Fibroblast of lung (primary cell): ENCODE data around the gene TACC2. TPM values are rescaled to one million over a fixed set of nuclear protein-coding genes. Genes with fewer than 3 reads are reported as not detected.

Experiments used
- DNase-seq, 2 donors: peaks; one replicate each; pipeline versions ENCODE4 v3.0.0 to v3.0.0-alpha.2; 2010; ENCODE audit warnings: low read depth in 2 of 2
- H2AFZ ChIP-seq: 2 replicates; pipeline ENCODE4 v1.5.1; 2012; ENCODE audit warnings: low read length, control low read depth, inconsistent platforms
- H3K27ac ChIP-seq: 2 replicates; pipeline ENCODE4 v1.5.1; 2011; ENCODE audit warnings: low read length, control low read depth; ENCODE audit not compliant: insufficient read depth
- H3K27me3 ChIP-seq: 2 replicates; pipeline ENCODE4 v1.5.1; 2011; ENCODE audit warnings: mild to moderate bottlenecking, low read length; ENCODE audit not compliant: control insufficient read depth, insufficient read depth
- H3K36me3 ChIP-seq: 2 replicates; pipeline ENCODE4 v1.5.1; 2011; ENCODE audit warnings: low read length; ENCODE audit not compliant: control insufficient read depth, insufficient read depth
- H3K4me1 ChIP-seq: 2 replicates; pipeline ENCODE4 v1.5.1; 2011; ENCODE audit warnings: low read length; ENCODE audit not compliant: control insufficient read depth, insufficient read depth; ENCODE audit errors: extremely low read depth
- H3K4me2 ChIP-seq: 2 replicates; pipeline ENCODE4 v1.5.1; 2011; ENCODE audit warnings: low read length, control low read depth; ENCODE audit not compliant: insufficient read depth; ENCODE audit errors: extremely low read depth
- H3K4me3 ChIP-seq, 4 experiments: fragments of 200-600 bp in 1 of 4; sonication (generic) in 1 of 4; replicated peaks in 1 of 4; 2 replicates each; pipeline ENCODE4 v1.5.1; 2011 to 2016; ENCODE audit warnings: low read length in 4 of 4, low read depth in 3 of 4, mild to moderate bottlenecking in 3 of 4, control low read depth in 2 of 4, inconsistent platforms in 1 of 4, mixed read lengths in 1 of 4; ENCODE audit not compliant: insufficient read depth in 1 of 4; ENCODE audit errors: control extremely low read depth in 1 of 4
- H3K79me2 ChIP-seq: 2 replicates; pipeline ENCODE4 v1.5.1; 2012; ENCODE audit warnings: mild to moderate bottlenecking, low read length, inconsistent platforms; ENCODE audit not compliant: control insufficient read depth, insufficient read depth
- H3K9ac ChIP-seq: 2 replicates; pipeline ENCODE4 v1.5.1; 2011; ENCODE audit warnings: mild to moderate bottlenecking, low read length, control low read depth; ENCODE audit not compliant: insufficient read depth
- H3K9me3 ChIP-seq: 2 replicates; pipeline ENCODE4 v1.5.1; 2012; ENCODE audit warnings: low read depth, low read length; ENCODE audit not compliant: control insufficient read depth, insufficient read depth
- H4K20me1 ChIP-seq: 2 replicates; pipeline ENCODE4 v1.5.1; 2011; ENCODE audit warnings: low read length; ENCODE audit not compliant: control insufficient read depth, insufficient read depth; ENCODE audit errors: extremely low read depth
- EZH2 ChIP-seq: IDR thresholded peaks from 2 replicates; pipeline ENCODE4 v1.5.1; 2012; ENCODE audit warnings: low read length, control low read depth, mild to moderate bottlenecking; ENCODE audit errors: missing control alignments
- polyA plus RNA-seq, 2 donors: library from polyadenylated mRNA; depleted of rRNA in 1 of 2; stranded (reverse) in 1 of 2; unstranded in 1 of 2; fragments of >200 nt; gene quantifications; 2 replicates each; pipeline ENCODE4 v1.2.1, GENCODE V29; 2011 to 2012; ENCODE audit warnings: missing spikeins in 1 of 2
- total RNA-seq: library from RNA; depleted of rRNA; stranded (reverse); fragments of >200 nt; gene quantifications from 2 replicates; pipeline ENCODE4 v1.2.1, GENCODE V29; 2014
- TF ChIP-seq, protein P1 (sequence below), 2 donors: IDR thresholded peaks in 1 of 2; conservative IDR thresholded peaks in 1 of 2; 1 replicate in 1 of 2; 2 replicates in 1 of 2; pipeline ENCODE4 v1.5.1; 2011 to 2012; ENCODE audit warnings: low read length in 2 of 2, control low read depth in 1 of 2, inconsistent platforms in 1 of 2, low read depth in 1 of 2, mild to moderate bottlenecking in 1 of 2

TACC2 gene
- total and polyA plus RNA-seq, 2 donors (not counting 1 experiment from before 2014, with no cell fraction given), result 7.6 to 13.0 TPM

DNA sequence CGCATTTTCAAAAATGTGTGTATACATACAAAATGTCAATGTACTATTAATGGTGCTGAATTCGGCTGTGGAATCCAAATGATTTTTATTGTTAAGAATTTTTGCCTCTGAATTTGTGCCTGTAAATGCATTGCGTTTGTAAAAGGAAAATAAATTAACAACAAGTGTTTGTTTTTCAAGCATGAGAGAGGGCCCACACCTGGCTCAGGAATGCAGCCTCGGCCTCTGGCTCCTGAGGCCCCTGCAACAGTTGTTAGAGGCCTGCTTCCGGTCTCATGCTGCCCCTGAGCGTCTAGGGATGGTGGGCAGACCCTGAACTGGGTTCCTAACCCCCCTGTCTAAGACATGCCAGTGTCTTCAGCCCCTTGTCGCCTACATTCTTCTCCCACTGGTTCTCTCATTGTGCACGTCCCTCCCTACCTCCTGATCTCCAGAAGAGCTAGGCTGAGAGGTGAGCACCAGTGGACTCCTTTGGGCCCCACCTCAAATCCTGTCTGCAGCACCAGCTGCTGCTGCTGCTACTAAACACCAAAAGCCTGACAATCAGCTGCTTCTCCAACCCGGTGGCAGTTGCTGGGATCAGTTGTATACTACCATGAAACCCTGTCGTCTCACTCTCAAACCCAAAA, 280.2 kb downstream of the TACC2 start:
- H3K4me1 ChIP-seq, result peaks cover 5% of the 10 kb centered on the region
- TF ChIP-seq, protein P1, sequence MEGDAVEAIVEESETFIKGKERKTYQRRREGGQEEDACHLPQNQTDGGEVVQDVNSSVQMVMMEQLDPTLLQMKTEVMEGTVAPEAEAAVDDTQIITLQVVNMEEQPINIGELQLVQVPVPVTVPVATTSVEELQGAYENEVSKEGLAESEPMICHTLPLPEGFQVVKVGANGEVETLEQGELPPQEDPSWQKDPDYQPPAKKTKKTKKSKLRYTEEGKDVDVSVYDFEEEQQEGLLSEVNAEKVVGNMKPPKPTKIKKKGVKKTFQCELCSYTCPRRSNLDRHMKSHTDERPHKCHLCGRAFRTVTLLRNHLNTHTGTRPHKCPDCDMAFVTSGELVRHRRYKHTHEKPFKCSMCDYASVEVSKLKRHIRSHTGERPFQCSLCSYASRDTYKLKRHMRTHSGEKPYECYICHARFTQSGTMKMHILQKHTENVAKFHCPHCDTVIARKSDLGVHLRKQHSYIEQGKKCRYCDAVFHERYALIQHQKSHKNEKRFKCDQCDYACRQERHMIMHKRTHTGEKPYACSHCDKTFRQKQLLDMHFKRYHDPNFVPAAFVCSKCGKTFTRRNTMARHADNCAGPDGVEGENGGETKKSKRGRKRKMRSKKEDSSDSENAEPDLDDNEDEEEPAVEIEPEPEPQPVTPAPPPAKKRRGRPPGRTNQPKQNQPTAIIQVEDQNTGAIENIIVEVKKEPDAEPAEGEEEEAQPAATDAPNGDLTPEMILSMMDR (conservative IDR thresholded peaks at IDR 0.05 in 1 of 2, IDR thresholded peaks at IDR 0.05 in 1 of 2; ENCODE audit: low read depth in 1 of 2, low read length in 2 of 2), result no peak
- no peak for TF ChIP-seq EZH2
- H3K27me3 ChIP-seq, result no peaks in the 10 kb centered on the region
- no peaks in the 10 kb centered on the region for H3K36me3 ChIP-seq
- no peak for DNase-seq
- no peaks in the 10 kb centered on the region for H3K9me3 ChIP-seq
- H3K4me3 ChIP-seq, result no peak overlapping the region
- no peak overlapping the region for H3K27ac ChIP-seq
- H4K20me1 ChIP-seq, result no peaks in the 10 kb centered on the region
- H2AFZ ChIP-seq, result no peak overlapping the region
- H3K9ac ChIP-seq, result no peak overlapping the region
- H3K79me2 ChIP-seq, result no peaks in the 10 kb centered on the region
- H3K4me2 ChIP-seq, result no peak overlapping the region

DNA sequence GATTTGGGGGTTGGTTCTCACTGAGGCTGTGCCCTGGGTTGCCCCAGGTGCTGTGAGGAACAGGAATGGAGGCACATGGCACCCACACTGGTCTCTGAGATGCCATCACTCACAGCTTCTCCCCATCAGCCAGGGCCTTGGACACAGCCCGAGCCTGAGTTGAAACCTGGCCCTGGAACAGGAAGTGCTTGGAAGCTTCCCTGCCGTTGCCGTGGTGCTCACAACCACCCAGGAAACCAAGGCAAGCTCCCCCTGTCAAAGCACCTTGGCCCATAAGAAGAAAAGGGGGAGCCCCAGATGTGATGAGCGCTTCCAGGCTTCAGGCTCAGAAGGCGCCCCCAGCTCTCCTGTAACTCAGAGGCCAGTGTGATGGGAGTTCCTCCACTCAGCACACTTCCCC, 282.1 kb downstream of the TACC2 start, which contains the start of gene BTBD16:
Gene BTBD16, plus strand, starts transcription at position 221 of the 400 bp plus-strand sequence. CDS start 3,786 bp downstream, outside the sequence.
- no peaks in the 10 kb centered on the region for H3K9me3 ChIP-seq
- H3K4me1 ChIP-seq, result no peaks in the 10 kb centered on the region
- H3K79me2 ChIP-seq, result no peaks in the 10 kb centered on the region
- no peak within 1 kb of the TSS for H3K4me3 ChIP-seq
- H3K27me3 ChIP-seq, result no peaks in the 10 kb centered on the region
- H3K9ac ChIP-seq, result no peak within 1 kb of the TSS
- no peak for DNase-seq
- H2AFZ ChIP-seq, result no peak within 1 kb of the TSS
- H3K4me2 ChIP-seq, result no peak within 1 kb of the TSS
- H3K36me3 ChIP-seq, result no peaks in the 10 kb centered on the region
- TF ChIP-seq, protein P1 (conservative IDR thresholded peaks at IDR 0.05 in 1 of 2, IDR thresholded peaks at IDR 0.05 in 1 of 2; ENCODE audit: low read depth in 1 of 2, low read length in 2 of 2), result no peak
- no peak for TF ChIP-seq EZH2
- H3K27ac ChIP-seq, result no peak within 1 kb of the TSS
- H4K20me1 ChIP-seq, result no peaks in the 10 kb centered on the region

DNA sequence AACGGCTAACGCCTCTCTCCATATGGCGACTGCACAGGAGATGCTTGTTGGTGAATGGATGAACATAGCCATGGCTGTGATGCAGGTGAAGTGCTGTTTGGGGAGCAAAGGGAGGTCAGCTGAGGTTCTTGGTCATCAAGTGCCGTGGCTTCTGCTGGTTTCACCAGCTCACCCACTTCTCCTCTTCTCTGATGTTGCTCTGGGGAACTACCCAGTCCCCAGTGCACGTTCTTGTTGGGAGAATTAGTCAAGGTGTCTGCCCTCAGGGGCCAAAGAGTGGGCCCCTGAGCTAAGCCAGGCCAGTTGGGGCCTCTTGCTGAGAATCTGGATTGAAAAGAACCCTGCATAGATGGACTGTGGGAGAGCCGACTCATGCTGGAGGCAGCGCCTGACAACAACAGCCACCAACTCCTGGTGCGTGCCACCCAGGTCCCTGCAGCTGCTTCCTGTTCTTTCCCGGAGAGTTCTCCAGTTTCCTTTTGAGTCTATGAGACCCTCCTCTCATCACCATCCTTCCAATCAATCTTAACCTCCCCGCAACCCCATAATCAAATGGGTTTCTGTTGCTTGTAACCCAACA, 285.1 kb downstream of the TACC2 start:
- H2AFZ ChIP-seq, result no peak overlapping the region
- no peaks in the 10 kb centered on the region for H3K27me3 ChIP-seq
- H3K9me3 ChIP-seq, result no peaks in the 10 kb centered on the region
- no peak overlapping the region for H3K4me2 ChIP-seq
- H3K27ac ChIP-seq, result no peak overlapping the region
- H3K36me3 ChIP-seq, result no peaks in the 10 kb centered on the region
- TF ChIP-seq, protein P1 (conservative IDR thresholded peaks at IDR 0.05 in 1 of 2, IDR thresholded peaks at IDR 0.05 in 1 of 2; ENCODE audit: low read depth in 1 of 2, low read length in 2 of 2), result no peak
- no peak for TF ChIP-seq EZH2
- no peaks in the 10 kb centered on the region for H3K4me1 ChIP-seq
- H3K9ac ChIP-seq, result no peak overlapping the region
- H3K4me3 ChIP-seq, result no peak overlapping the region
- no peak for DNase-seq
- no peaks in the 10 kb centered on the region for H4K20me1 ChIP-seq
- H3K79me2 ChIP-seq, result no peaks in the 10 kb centered on the region
